ENCODE measurements around the gene GADD45A.
"Not testable (repeated sequence)": the region's sequence is repeated elsewhere in the genome, so short reads cannot be mapped to it uniquely, and the experiment has no call there.

Gene GADD45A

DNA sequence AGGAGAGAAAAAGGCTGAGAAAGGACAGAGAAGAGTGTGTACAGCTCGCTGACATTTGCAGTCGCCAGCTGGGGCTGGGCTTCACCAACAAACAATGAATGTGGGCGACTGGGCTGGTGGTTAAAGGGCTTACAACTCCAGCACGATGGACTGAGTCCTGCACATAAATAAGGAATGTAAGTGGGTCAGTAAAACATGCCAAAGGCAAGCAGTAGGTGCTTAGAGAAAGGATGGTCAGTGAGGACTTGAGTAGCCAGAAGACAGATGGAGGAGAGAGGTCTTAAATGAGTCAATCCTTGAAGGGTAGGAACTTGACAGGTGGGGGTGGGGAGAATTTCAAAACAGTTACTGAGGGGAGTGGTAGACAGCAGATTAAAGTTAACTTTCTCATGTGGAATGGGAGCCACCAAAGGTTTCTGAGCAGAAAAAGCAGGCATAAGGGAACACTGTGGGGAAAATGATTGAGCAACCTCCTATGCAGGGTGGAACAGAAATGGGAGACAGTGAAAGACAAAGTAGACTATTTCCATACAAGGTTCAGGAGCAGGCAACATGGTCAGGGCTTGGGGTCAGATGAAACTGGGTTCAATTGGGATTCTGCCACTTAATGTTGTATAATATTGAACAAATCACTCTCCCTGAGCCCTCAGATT lies 37.4 kb downstream of the GADD45A start:
- no peak for DNase-seq

GRCh38 chr1:67723126-67723525 lies 38.1 kb downstream of the GADD45A start:
- no peak for DNase-seq

GRCh38 chr1:67723620-67724019 lies 38.6 kb downstream of the GADD45A start:
- DNase-seq, result peak; percentile 53

- DNase-seq, result no peak
Measured at GRCh38 chr1:67724928-67725560, 40.0 kb downstream of the GADD45A start.

GRCh38 chr1:67726224-67726623 lies 41.2 kb downstream of the GADD45A start:
- peak; percentile 27 for DNase-seq

DNA sequence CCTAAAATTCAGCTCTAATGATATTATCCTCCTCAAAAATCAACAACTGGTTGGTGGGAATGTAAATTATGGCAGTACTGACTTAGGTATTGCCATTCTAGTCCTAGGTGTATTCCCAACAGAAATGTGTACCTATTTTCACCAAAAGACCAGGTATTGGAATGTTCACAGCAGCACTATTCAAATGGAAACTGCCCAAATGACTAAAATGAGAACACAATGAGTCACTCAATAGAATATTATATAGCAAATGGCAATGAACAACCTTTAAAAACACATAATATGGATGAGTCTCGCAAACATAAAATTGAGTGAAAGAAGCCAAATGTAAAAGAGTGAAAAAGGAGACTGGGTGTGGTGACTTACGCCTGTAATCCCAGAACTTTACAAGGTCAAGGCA lies 44.9 kb downstream of the GADD45A start:
- peak; percentile 42 for DNase-seq

GRCh38 chr1:67730312-67730711 lies 45.3 kb downstream of the GADD45A start:
- DNase-seq, result not testable (repeated sequence)

DNA sequence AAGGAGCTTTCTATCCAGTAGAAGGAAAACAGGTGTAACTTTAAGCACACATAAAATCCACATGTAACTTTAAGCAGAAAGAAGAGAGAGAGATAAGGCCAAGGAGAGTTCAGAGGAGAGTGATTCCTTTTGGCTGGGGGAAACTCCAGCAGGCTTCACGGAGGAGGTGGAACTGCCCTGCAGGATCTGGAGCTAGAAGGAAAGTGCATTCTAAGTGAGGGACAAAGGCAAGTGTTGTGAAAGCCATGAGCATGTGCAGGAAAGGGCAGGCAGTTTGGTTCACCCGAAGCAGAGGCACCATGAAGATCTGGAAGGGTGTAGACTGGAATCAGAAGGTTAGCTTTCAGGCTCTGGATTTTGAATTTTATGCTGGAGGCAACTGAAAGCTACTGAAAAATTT lies 46.3 kb downstream of the GADD45A start:
- DNase-seq, result no peak

- no peak for DNase-seq
Measured at GRCh38 chr1:67732750-67733151, 47.8 kb downstream of the GADD45A start.

DNA sequence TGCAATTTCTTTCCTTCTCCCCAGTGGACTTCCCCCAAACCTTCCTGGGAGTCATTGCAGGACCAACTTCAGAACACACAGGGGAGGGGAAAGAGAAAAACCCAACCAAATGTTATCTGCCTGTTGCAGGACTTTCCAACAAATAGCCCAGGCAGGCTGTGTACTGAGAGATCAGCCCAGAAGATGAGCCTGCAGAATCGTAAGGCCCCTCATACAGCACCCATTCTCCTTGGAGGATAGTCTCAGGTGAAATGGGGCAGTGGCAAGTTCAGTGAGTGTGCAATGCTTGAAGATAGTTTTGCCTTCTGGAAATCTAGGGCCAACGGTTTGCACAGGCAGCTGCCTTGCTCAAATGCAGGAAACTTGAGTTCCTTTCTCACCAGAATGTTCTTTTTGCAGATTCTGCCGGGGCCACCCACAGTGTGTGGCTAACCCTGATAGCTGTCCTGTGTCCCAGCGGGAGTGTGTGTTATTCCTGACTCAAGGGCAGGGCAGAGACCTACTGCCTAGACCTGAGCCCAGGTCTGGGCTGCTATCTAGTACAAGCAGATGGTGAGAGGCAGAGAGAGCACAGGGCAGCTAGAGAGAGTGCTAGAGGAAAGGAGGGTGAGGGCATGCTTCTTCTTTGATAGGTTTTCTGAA lies 48.8 kb downstream of the GADD45A start:
- no peak for DNase-seq

DNA sequence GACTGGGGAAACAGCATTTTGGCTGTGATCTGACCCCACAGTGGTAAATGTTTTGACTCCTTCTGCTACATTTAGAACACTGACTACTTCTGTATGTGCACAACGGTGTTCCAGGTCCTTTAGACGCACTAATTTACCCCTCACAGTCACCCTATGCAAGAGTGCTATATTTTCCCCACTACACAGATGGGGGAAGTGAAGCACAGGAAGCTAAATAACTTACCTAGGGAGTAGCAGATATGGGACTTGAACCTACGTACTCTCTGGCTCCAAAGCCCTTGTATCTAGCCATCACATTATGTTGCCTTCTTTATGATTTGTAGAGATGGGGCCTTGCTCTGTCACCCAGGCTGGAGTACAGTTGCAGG lies 49.3 kb downstream of the GADD45A start:
- no peak for DNase-seq

GRCh38 chr1:67735206-67735605 lies 50.2 kb downstream of the GADD45A start:
- DNase-seq, result no peak

GRCh38 chr1:67735806-67736627 lies 51.0 kb downstream of the GADD45A start:
- DNase-seq, result peak; percentile 53

GRCh38 chr1:67736750-67737149 lies 51.7 kb downstream of the GADD45A start:
- DNase-seq, result no peak

DNA sequence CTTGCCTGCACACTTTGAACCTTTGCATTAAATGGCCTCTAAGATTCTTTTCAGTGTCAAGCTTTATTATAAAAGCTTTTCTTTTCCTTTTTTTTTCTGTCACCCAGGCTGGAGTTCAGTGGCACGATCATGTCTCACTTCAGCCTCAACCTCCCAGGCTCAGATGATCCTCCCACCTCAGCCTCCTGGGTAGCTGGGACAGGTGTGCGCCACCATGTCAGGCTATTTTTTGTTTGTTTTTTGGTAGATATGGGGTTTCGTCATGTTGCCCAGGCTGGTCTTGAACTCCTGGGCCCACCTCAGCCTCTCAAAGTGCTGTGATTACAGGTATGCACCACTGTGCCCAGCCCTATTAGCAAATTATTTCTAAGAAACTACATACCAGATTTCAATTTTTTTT lies 52.9 kb downstream of the GADD45A start:
- DNase-seq, result no peak

Measured in activated CD4-positive, alpha-beta T cell treated with anti-CD3 and anti-CD28 coated beads, Interleukin-10, Interleukin-2, amounts not matched to agents 100 ng/mL and 50 ng/mL, durations not matched to agents 16 hours and 8 hours (primary cell).